GM21367 (cell line): ENCODE measurements around the gene TRIM66.
"Not testable (repeated sequence)": the region's sequence is repeated elsewhere in the genome, so short reads cannot be mapped to it uniquely, and the experiment has no call there.

Experiments used
- ATAC-seq: cut with Tn5 transposase; IDR thresholded peaks from one replicate; pipeline ENCODE4 v1.9.1; 2021; ENCODE audit not compliant: unreplicated experiment

TRIM66 gene

DNA sequence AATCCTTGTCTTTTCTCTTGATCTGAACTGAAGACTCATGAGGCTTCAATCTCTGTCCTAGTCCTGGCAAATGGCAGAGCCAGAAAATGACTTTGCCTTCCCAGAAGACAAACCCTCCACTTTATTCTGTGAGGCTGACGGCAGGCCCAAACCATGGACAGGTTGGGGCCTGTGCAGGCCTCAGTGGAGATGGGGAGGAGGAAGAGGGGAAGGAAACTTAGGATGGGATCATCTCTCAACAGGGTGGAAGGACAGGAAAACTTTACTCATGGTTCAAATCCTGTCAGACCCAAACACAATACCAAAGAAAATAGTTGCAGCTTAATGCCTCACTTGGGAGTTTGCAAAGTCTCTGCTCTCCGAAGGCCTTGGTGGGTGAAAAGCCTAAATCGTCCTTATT, 10.0 kb upstream of the TRIM66 start:
- ATAC-seq, result no peak

- no peak for ATAC-seq
Observed at GRCh38 chr11:8691601-8692000, 9.1 kb upstream of the TRIM66 start.

- no peak for ATAC-seq
Observed at GRCh38 chr11:8690374-8691342, 8.2 kb upstream of the TRIM66 start.

DNA sequence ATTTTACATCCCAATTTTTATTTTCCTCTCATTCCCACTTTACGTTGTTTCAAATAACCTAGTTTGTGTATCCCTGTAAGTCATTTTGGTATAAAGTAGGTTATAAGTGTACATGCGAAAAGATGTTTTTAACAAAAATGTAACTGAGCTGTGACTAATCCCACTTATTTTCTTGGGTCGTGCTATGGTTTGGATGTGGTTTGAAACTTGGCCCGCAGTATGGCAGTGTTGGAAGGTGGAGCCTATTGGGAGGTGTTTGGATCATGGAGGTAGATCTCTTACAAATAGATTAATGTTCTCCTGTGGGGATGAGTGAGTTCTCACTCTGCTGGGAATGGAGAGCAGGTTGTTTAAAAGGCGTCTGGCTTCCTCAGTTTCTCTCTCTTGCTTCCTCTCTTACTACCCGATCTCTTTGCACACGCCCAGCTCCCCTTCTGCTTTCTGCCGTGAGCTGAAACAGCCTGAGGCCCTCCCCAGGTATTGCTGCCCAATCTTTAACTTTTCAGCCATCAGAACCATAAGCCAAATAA, 7.3 kb upstream of the TRIM66 start:
- ATAC-seq, result no peak

GRCh38 chr11:8688414-8689362, 6.2 kb upstream of the TRIM66 start:
- ATAC-seq, result peak; percentile 84

- ATAC-seq, result no peak
Observed at GRCh38 chr11:8686325-8686724, 3.9 kb upstream of the TRIM66 start.

DNA sequence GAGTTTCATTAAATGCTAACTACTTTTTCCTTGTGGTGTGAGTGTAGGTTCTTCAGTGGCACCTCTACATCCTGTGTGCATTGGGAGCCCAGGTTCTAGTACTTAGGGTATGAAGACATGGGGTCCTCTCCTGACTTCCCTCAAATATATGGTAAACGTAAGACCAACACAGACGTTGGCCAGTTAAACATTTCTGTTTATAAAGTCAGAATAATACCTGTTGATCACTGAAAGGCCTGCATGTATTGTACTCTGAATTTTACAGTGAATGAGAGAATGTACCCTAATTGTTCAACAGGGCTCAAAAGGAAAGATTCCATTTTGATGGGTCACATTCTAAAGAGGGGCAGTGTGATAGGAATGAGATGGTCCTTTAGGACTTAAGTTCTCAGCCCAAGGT, 3.4 kb upstream of the TRIM66 start:
- no peak for ATAC-seq

DNA sequence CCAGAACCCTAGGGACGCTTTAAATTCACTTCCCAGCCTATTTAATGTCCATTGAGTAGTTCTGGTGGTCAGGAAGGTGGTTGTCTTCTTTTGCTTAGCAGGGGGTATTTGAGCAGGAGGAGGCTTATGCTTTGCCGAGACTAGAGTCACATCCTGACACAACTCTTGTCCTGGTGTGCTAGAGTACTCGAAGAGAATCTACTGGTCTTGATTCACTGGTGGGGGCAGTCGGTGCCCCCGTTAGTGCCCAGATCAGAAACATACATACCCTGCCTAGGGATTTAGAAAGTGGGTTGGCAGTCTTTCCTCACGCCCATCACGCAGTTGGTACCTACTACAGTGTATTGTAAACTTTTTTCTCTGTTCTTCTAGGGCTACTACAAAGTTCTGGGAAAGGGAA, 2.8 kb upstream of the TRIM66 start:
- ATAC-seq, result no peak

GRCh38 chr11:8684600-8685290, 2.3 kb upstream of the TRIM66 start:
- no peak for ATAC-seq

- no peak for ATAC-seq
Observed at GRCh38 chr11:8683115-8683807, 796 bp upstream of the TRIM66 start.

- no peak for ATAC-seq
Observed at GRCh38 chr11:8681837-8682302, 595 bp downstream of the TRIM66 start.

DNA sequence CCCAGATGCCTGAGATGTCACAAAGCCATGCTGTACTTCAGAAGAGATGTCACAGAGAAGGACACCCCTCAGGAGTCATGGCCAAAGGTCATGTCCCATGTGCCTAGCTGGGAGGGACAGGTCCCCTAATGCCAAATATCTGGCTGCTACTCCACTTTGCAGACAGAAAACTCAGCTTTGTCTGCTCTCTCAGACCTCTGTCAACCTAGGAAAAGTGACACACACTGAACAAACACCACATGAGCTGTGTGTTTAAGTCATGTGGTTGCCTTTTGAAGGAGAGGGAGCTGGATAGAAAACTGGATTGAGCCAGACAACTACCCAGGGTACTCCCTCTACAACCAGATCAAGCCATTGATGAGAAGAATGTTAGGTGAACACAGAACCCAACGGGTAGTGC, 3.5 kb downstream of the TRIM66 start:
- no peak for ATAC-seq

- no peak for ATAC-seq
Observed at GRCh38 chr11:8676458-8676857, 6.0 kb downstream of the TRIM66 start.

GRCh38 chr11:8674859-8675258, 7.6 kb downstream of the TRIM66 start:
- ATAC-seq, result no peak

DNA sequence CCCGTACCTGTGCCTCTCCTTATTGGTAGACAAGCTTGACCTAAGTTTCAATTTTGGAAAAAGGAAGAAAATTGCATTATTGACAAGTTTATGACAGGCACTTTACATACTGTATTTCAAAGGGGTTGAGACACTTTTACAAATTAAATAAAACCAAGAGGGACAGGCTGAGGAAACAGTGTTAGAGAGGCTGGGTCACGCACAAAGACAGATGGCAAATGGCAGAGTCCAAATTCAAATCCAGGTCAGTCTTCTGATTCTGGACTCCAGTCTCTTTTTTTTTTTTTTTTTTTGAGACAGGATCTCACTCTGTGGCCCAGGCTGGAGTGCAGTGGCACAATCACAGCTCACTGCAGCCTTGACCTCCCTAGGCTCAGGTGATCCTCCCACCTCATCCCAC, 10.1 kb downstream of the TRIM66 start:
- ATAC-seq, result no peak

DNA sequence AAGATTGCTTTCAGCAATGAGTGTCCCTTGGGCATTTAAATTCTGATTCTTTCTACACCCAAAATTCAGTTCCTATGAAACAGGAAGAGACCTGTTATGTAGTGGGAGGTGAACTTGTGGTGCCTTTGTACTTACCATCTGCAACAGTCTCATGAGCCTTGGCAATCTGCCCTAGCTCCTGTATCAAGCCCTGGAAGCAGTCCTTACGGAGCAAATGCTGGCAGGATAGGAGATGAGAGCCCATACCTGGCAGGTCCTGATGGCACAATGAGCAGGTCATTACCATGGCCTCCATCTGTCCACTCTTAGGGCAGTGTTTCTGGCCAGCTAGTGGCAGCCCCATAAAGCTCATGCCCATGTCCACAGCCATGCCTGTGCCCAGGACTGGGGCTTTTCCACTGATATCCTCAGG, 10.8 kb downstream of the TRIM66 start:
- no peak for ATAC-seq

DNA sequence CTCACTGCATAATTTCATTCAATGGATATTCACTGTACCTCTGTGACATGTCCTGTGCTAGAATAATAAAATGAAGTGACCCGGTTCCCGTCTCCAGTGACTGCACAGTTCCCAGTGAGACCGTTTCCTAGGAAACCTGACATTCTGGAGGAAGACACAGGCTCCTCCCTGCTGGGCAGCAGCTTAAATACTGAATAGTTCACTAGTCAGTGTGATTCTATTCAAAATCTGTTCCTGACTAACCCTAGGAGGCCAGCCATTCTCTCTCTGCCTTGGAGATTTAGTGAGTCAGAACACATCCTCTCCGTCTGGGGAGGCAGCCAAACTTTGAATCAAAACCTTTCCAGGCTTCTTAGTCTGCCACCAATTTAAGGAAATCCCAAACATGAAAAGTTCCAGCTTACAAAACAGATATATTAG, 11.3 kb downstream of the TRIM66 start:
- ATAC-seq, result no peak

- not testable (repeated sequence) for ATAC-seq
Observed at GRCh38 chr11:8670081-8670480, 12.4 kb downstream of the TRIM66 start.

DNA sequence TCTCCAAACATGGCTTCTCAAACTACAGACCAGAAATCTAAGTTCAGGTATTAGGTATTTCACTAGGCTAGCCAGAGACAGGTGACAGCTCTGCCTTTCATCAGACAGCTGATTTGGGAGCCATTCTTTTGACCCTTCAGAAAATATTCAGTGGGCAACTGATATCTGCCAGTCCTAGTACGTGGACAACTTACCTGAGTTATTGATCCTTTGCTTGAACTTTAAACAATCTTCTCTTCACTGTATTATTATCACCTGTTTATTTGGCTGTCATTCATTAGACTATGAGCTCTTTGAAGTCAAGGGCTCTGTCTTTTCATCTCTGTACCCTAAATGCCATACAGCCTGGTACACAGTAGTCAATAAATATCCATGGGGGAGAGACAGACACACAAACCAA, 17.2 kb downstream of the TRIM66 start:
- no peak for ATAC-seq
